ENCODE data around the gene RAB39A.

- TF ChIP-seq CTCF (conservative IDR thresholded peaks at IDR 0.05) (no peak), ZFX (IDR thresholded peaks at IDR 0.05) (no peak)
These were observed 67.9 kb downstream of the RAB39A start for GRCh38 chr11:107996006-107996776.

Data from C4-2B (cell line).